HG03378 (cell line): ENCODE results near the gene RHOD.

Source experiments
- ATAC-seq: cut with Tn5 transposase; IDR thresholded peaks from one replicate; pipeline ENCODE4 v1.9.1; 2021; ENCODE audit warnings: mild to moderate bottlenecking, moderate library complexity; ENCODE audit not compliant: unreplicated experiment

RHOD gene

DNA sequence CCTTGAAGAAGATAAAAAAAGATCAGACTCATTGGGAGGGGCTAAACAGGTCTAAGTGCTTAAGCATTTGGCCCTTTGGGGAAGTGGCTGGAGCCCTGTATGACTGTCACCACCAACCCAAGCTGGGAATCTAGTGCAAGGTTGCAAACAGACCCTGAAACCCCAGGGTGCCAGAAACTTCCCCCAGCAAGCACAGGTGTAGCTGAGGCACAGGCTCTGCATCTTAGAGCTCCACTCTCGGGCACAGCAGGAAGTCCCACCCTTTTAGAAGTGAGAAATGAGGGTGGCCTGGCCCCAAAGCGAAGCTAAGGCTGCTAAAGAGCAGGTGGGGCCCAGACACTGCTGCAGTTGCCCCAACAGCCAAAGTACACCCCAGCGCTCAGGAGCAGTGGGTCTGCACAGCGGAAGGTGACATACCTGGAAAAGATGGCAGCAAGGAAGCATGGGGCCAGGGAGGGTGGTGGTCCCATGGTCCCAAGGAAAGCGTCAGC is 56.6 kb downstream of the RHOD start:
- ATAC-seq, result no peak

DNA sequence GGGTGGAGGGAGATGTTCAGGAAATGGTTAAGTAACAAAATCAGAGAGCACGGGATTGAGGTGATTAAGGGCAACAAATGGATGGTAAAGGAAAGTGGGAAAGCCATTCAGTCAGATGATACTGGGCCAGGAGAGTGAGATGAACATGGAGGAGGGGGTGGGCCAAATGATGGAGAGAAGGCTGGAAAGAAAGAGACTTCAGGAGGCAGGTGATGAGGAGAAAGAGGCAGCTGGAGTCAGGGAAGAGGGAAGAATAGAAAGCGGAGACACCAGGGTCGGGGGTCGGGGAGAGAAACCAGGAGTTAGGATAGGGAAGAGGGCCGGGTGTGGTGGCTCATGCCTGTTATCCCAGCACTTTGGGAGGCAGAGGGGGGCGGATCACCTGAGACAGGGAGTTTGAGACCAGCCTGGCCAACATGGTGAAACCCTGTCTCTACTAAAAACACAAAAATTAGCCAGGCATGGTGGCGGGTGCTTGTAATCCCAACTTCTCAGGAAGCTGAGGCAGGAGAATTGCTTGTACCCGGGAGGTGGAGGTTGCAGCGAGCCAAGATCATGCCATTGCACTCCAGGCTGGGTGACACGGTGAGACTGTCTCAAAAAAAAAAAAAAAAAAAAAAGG is 57.7 kb downstream of the RHOD start:
- ATAC-seq, result no peak

DNA sequence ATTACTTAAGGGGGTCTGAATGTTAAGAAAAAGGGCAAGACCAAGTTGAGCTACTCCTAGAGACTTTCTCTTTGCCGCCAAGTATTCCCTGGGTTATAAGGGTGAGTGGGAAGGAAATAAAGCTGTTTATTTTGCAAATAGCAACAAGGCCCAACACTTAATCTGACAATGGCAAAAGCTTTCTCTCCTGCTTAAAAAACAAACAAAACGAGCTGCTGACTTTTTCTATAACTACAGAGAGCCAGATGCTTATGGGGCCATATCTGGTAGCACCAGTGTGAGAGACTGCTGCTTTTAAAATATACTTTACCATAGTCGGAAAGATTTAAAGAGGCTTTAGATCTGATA is 60.1 kb downstream of the RHOD start:
- ATAC-seq, result no peak

DNA sequence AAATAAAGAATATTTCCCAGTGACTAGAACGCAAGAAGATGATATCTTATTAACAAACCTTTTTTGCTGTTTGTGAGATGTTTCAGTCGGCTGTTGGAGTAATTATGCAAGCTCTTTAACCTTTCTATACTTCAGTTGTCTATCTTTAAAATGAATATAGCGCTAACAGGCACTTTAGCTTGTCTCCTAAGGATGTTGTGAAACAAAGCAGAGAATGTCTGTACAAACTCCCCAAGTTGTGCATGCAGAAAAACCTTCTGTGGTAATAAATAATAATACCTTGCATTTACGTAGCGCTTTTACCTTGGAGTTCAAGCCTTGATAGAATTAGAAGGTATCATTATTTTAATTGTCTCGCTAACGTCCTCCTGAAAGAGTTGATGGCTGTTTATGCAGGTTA is 60.5 kb downstream of the RHOD start:
- no peak for ATAC-seq

DNA sequence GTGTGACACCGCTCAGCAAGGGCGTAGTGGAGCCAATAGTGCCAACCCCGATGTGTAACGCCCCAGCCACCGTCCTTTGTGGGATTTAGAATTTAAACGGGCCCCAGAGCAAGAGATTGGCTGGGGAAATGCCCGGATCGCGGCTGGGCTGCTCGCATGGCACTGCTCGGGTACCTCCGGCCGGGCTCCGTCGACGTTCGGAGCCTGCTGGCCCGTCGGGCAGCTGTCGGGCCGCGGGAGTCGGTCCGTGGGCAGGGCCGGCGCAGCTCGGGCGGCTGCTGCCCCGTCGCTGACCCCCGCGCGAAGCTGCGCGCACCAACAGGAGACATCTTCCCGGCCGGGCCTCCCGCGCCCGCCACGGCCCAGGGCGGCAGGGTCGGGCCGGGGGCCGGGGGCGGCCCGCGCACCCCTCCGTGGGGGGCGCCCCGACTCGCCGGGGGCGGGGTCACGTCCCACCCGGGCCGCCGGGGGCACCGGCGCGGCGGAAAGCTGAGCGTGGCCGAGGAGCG is 61.1 kb downstream of the RHOD start:
- ATAC-seq, result no peak

DNA sequence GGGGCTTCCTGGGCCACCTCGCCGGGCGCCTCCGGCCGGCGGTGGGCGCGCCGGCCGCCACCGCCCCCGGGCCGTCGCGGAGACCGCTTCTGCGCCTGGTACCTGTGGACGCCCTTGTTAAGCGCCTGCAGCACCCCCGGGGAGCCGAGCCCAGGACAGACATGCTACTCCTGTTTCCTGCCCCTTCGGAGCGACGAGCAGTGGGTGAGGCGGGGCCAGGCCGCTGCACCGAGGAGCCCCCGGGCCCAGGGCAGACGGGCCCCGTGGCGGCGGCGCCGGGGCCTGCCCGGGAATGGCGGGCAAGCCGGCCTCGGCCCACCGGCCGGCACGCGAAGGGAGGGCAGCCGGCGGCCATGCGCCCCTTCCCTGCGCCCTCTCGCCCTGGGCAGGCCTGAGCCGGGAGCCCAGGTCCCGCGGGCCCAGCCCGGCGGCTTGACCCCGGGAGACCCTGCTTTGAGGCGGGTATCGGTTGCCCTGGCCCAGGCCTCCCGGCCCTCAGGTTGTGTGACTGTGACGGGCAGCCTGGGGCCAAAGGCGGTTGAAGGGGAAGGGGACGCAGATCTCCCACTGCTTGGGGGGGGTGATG is 61.6 kb downstream of the RHOD start:
- ATAC-seq, result peak; percentile 2

DNA sequence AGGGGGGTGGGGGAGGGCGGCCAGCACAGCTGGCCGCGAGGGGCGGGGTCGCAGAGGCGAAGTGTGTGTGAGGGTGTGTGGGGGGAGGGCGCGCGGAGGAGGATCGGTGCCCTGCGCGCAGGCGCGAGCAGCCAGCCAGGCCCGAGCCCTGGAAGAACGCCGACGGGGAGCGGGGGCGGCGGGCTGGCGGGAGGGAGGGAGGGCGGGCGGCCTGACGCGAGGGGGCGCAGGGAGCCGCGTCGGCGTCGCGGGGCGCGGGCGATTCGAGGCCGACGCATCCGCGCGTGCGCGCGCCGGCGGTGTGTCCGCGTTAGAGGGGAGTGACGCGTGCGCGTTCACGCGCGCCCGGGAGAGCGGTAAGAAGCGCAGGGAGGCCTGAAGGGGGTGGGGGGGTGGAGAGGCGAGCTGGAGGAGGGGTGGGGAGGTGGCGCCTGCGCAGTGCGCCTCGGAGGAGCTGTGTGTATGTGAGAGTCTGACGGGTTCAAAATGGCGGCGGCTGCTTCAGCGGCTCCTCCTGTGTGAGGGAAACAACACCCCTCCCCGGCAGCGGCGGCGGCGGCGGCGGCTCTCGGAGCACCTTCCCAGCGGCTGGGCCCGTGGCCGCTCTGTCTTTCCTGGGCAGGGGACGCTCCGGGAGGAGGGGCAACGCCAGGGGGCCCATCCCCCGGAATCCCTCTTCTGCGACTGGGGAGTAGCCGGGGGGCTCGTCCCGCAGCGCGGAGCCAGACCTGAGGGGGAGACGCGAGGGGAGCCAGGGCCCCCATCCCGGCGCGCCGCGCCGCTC is 62.3 kb downstream of the RHOD start, which contains the start of gene KDM2A:
Gene KDM2A (plus strand): TSS at position 463 of the 784 bp plus-strand sequence. CDS start 2,054 bp downstream, outside the sequence.
- peak; percentile 46 for ATAC-seq

DNA sequence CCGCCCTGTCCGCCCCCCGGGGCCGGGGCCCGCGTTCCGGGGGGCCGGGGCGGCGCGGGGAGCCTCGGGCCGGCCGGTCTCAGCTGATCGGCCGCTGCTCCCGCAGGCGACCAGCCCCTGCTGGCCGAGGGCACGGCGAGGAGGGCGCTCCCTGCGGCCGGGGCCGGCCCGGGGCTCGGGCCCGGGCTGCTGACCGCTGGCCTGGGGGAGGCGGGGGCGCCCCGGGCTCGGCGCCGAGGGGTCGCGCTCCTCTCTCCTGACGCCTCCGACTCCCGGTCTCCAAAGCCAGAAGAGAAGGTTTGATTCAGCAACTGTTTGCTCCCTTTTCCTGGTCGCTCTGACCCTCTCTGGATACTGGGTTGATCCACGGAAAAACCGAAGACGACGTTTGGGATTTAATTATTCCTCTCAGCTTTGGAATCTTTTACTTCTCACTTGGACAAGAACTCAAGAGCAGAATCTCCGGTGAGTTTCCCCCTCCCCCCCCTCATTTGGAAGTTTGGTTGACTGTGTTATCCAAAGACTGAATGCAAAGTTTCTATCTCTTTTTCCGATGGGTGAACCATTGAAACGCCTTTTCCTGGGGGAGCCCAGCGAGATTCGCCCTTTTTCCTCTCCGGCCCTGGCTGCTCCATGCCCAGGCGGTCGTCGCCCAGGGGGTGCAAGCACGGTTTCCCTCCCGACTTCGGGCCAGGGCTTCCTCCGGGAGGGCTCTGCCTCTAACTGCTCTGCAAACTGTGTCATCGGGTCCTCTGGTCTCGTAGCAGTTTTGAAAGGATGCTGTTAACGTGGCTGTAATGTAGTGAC is 63.1 kb downstream of the RHOD start:
- ATAC-seq, result no peak

DNA sequence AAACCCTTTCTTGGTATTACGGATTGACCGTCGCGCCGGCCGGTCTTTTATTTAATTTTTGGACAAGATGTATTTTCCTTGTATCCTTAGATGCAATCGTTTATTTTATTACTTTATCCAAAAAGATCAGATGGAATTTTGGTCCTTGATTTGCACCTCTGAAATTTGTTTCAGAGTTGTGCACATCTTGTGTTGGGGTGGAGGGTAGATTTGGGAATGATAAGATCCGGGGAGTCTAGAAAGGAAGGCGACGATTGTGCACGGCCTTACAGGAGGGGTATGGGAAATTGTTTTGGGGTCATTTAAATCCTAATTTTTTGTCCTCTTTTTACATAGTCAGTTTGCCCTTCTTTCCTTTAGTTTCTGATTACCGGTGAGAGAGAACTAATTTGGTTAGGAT is 63.8 kb downstream of the RHOD start:
- ATAC-seq, result no peak

DNA sequence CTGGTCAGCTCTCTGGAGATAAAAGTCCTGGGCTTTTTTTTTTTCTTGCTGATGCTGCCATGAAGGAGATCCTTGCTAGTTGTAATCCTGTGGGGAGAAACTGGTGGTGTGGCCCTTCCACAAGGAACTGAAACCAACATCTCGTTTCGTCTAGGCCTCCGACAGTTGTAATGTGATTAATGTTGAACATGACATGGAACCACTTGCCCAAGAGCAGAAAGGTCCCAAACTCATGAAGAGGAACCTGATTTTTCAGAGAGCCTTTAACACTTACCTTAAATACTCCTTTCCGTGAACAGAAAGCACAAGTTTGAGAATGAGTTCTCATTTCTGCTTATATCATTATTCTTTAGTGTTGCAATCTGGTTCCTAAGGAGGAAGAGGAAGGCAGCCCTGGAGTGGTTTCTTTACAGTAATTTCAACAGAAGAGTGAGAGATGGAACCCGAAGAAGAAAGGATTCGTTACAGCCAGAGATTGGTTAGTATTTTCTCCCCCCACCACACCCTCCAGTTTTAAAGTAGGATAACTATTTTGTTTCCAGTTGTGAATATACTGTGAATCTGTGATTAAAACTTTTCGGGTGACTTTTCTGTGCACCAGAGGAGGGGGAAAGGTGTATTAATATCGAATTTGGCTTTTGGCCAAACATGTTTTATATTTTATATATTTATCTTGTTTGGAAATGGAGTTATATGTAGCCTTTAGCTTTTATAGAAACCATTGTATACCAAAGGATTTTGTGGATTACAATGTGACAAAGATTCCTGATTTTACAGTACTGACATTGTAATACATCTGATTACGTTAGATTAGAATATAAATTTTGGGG is 64.4 kb downstream of the RHOD start:
- ATAC-seq, result no peak
